ENCODE data around the gene TEP1.

The TEP1 gene

GRCh38 chr14:20440882-20441281 is 27.6 kb upstream of the TEP1 start:
- H3K27me3 ChIP-seq (ENCODE audit: insufficient read depth, poor library complexity, severe bottlenecking), result no peaks in the 10 kb centered on the region
- no peak overlapping the region for H3K4me3 ChIP-seq (replicated peaks; ENCODE audit: insufficient read depth, low read length)
- peak overlapping the region; percentile 31 for H3K27ac ChIP-seq (replicated peaks)
- DNase-seq (ENCODE audit: low read depth in 1 of 2, low spot score in 1 of 2), result peak in 1 of 2 experiments; percentile 30
- no peak for TF ChIP-seq POLR2AphosphoS5 (IDR thresholded peaks at IDR 0.05; ENCODE audit: low read depth)
- no peak for TF ChIP-seq REST (IDR thresholded peaks at IDR 0.05; ENCODE audit: insufficient replicate concordance, low read depth)
- TF ChIP-seq CTCF (IDR thresholded peaks at IDR 0.05; ENCODE audit: insufficient read depth, low read length), result no peak
- no peak for TF ChIP-seq GABPA (IDR thresholded peaks at IDR 0.05; ENCODE audit: low read depth)
- TF ChIP-seq SPI1 (IDR thresholded peaks at IDR 0.05; ENCODE audit: borderline replicate concordance, low read depth), result no peak

GRCh38 chr14:20440465-20440864 is 27.2 kb upstream of the TEP1 start:
- Histone ChIP-seq H3K27me3 (ENCODE audit: insufficient read depth, poor library complexity, severe bottlenecking) (no peaks in the 10 kb centered on the region), H3K4me3 (replicated peaks; ENCODE audit: insufficient read depth, low read length) (no peak overlapping the region), H3K27ac (replicated peaks) (no peak overlapping the region)
- TF ChIP-seq GABPA (IDR thresholded peaks at IDR 0.05; ENCODE audit: low read depth) (no peak), SPI1 (IDR thresholded peaks at IDR 0.05; ENCODE audit: borderline replicate concordance, low read depth) (no peak), REST (IDR thresholded peaks at IDR 0.05; ENCODE audit: insufficient replicate concordance, low read depth) (no peak), POLR2AphosphoS5 (IDR thresholded peaks at IDR 0.05; ENCODE audit: low read depth) (no peak), CTCF (IDR thresholded peaks at IDR 0.05; ENCODE audit: insufficient read depth, low read length) (no peak)
- no peak for DNase-seq (ENCODE audit: low read depth in 1 of 2, low spot score in 1 of 2)

- Histone ChIP-seq H3K27me3 (ENCODE audit: insufficient read depth, poor library complexity, severe bottlenecking) (no peaks in the 10 kb centered on the region), H3K4me3 (replicated peaks; ENCODE audit: insufficient read depth, low read length) (no peak overlapping the region), H3K27ac (replicated peaks) (no peak overlapping the region)
- DNase-seq (ENCODE audit: low read depth in 1 of 2, low spot score in 1 of 2), result no peak
- TF ChIP-seq REST (IDR thresholded peaks at IDR 0.05; ENCODE audit: insufficient replicate concordance, low read depth) (no peak), GABPA (IDR thresholded peaks at IDR 0.05; ENCODE audit: low read depth) (no peak), CTCF (IDR thresholded peaks at IDR 0.05; ENCODE audit: insufficient read depth, low read length) (no peak), POLR2AphosphoS5 (IDR thresholded peaks at IDR 0.05; ENCODE audit: low read depth) (no peak), SPI1 (IDR thresholded peaks at IDR 0.05; ENCODE audit: borderline replicate concordance, low read depth) (peak; percentile 56; the same call in 1 of the 2 replicates)
Observed at GRCh38 chr14:20438664-20439063, 25.4 kb upstream of the TEP1 start.

Data from HL-60 (cell line).